ENCODE data around the gene CYP4B1.

Gene CYP4B1

GRCh38 chr1:46793126-46793525 is 5.7 kb upstream of the CYP4B1 start:
- no peak for DNase-seq (ENCODE audit: low read depth in 4 of 4, low spot score in 1 of 4)

- DNase-seq (ENCODE audit: low read depth in 4 of 4, low spot score in 1 of 4): no peak
Observed at GRCh38 chr1:46797696-46798470, 963 bp upstream of the CYP4B1 start.

DNA sequence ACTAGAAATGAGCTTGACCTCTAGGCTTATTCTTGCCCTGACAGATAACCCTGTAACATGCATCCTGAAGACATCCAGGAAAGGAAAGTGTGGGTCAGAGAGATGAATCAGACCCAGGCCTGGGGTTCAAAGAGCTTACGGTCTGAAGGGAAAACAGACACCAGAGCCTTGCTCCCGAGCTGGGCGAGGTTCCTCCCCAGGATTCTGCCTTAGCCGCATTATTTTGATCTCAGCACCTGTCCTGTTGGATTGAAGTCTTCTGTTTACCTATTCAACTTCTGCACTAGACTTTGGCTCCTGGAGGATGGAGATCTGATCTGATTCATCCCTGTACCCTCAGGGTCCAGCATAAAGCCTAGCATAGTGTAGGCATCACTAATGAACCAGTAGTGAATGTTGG is 1.9 kb downstream of the CYP4B1 start:
- no peak for DNase-seq (ENCODE audit: low read depth in 4 of 4, low spot score in 1 of 4)

- DNase-seq (ENCODE audit: low read depth in 4 of 4, low spot score in 1 of 4): no peak
Observed at GRCh38 chr1:46801323-46802055, 2.6 kb downstream of the CYP4B1 start.

GRCh38 chr1:46802081-46802480 is 3.2 kb downstream of the CYP4B1 start:
- no peak for DNase-seq (ENCODE audit: low read depth in 4 of 4, low spot score in 1 of 4)

DNA sequence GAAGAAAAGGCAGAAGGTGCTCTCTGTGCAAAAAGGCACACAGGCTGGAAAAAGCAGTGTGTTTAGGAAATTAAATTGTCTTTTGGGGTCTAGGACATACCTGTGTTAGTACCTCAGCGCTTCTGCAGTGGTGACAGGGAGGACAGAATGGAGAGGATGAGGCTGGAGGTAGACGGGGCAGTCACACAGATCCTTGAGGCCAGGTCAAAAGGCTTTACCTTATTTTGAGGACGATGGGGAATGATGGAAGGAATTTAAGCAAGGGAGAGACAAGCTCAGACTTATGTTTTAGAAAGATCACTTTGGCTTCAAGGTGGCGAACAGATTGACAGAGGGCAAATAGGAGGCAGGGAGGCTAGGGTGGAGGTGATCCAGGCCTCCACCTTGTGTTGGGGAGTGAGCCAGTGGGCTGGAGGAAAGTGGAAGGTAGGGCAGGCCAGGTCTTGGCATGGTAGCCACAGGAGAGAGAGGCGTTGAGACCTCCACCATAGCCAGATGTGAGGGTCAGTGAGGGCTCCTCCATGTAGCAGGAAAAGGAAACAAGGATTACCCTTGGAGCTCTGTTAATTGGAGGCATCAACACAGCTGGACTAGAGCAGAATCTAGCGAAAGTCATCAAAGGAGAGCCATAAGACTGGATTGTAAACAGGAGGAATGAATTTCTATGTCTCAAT is 4.2 kb downstream of the CYP4B1 start:
- DNase-seq (ENCODE audit: low read depth in 4 of 4, low spot score in 1 of 4): no peak

- no peak for DNase-seq (ENCODE audit: low read depth in 4 of 4, low spot score in 1 of 4)
Observed at GRCh38 chr1:46804027-46804889, 5.4 kb downstream of the CYP4B1 start.

DNA sequence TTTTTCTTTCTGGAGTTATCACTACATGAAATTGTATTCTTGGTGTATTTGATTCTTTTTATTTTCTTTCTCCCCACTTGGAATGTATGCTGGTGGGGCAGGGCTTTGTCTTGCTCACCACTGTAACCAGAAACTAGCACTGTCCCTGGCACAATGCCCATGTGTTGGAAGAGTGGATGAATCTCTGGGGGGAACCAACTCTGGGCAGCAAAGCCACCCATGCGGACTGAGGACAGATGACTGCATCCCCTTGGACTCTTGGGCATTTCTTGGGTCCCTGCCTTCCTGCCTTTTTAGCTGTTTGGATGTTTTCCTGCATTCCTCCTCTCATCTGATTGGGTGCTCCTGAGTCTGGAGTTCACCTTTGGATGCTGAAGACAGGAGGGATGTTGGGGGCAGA is 6.1 kb downstream of the CYP4B1 start:
- DNase-seq (ENCODE audit: low read depth in 4 of 4, low spot score in 1 of 4): no peak

DNA sequence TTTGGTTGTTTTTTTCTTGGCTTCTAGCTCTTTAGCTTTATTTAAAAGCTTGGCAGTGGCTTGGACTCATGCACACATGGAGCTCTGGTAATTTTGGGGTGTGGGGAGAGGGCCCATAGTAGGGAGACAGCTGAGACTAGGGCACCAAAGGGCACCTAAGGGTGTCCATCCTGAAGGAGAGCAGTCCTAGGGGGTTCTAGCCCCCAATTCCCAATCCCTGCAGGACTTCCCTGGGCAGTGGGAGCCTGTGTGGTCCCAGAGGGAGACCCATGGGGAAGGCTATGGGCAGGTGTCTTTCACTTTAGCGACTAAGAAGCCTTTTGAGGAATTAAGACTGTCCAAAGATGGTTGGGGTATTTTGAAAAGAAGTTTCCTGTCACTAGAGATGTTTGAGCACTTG is 6.9 kb downstream of the CYP4B1 start:
- DNase-seq (ENCODE audit: low read depth in 4 of 4, low spot score in 1 of 4): no peak

DNA sequence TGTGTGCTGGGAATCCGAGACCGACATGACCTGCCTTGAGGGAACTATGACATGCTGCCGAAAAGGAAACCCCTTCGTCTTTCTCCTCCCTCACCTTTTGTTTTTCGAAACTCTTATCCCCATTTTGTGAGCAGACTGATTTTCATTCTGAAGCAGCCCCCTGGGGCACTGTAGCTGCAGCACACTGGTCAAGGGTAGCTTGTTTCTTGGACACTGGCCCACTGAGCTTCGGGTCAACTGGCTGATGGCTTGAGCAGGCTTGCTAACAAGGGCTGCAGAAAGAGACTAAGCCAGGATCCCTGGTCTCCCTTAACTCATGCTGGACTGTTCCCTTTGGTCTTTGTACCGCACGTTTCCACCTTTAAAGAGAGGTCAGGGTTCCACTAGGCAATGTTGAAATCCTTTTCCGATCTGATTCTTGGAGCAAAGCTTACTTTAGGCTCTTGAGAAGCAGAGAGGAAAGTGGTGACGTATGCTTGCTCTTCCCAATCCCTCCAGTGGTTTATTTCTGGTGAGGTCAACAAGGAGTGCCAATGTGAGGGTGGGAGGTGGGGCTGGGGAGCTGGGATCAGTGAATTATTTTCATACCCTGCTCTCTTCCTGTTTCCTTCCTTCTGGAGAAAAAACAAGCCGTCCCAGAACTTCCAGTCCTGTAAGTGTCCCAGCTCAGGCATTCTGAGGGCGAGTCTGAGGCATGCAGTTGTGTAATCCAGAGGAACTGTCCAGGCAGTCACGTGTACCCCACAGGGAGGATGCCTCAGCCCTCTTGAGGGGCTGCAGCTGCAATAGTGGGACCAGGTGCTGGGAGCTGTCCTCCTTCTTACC is 7.6 kb downstream of the CYP4B1 start:
- no peak for DNase-seq (ENCODE audit: low read depth in 4 of 4, low spot score in 1 of 4)

DNA sequence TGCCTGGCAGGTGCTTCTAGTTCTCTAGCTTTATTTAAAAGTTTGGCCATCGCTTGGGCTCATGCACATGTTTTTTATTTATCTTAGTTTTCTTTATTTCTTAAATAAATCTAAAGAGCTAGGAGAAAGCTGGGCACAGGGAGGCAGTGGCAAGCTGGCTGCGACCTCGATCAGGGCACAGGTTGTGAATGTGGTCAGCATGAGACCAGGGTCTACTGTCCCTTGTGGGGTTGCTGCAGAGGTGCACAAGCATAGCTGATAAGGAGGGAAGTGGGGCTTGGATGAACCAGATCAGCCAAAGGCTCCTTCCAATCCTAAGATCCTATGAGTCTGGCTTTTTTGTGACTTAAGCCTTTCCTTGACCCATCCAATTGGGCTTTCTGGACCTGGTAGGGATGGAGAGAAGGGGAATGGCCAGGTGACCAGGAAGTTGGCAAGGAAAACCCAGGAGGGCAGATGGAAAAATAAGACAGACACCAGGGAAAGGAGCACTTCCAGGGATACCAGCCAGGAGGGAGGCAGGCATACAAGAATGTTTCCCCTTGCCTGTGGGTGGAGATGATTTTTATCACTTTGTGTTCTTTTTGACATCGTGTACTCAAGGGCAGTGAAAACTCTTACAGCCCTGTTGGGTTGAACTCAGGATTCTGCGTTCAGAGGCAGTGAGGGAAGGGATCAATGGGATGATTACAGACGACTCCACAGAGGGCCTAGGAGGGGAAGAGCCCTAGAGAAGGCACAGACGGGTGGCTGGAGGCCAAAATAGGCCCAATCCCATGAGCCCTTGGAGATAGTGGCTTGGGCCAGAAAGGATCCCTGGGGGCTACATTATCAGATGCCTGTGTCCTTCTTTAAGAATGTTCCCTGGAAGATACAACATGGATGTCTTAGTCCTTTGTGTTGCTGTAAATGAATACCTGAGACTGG is 8.5 kb downstream of the CYP4B1 start:
- DNase-seq (ENCODE audit: low read depth in 4 of 4, low spot score in 1 of 4): no peak

DNA sequence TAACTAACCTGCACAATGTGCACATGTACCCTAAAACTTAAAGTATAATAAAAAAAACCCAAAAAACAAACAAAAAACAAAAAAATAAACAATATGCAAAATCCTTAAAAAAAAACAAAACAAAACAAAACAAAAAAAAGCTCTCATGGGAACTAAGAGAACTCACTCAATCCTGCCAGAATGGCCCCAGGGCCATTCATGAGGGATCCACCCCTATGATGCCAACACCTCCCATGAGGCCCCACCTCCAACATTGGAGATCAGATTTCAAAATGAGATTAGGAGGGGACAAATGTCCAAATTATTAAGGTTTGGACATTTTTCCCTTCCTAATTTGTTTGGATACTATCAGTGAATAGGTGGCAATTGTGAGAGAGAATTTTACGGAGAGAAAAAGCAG is 10.2 kb downstream of the CYP4B1 start:
- DNase-seq (ENCODE audit: low read depth in 4 of 4, low spot score in 1 of 4): no peak

- DNase-seq (ENCODE audit: low read depth in 4 of 4, low spot score in 1 of 4): no peak
Observed at GRCh38 chr1:46809904-46810303, 11.1 kb downstream of the CYP4B1 start.

DNA sequence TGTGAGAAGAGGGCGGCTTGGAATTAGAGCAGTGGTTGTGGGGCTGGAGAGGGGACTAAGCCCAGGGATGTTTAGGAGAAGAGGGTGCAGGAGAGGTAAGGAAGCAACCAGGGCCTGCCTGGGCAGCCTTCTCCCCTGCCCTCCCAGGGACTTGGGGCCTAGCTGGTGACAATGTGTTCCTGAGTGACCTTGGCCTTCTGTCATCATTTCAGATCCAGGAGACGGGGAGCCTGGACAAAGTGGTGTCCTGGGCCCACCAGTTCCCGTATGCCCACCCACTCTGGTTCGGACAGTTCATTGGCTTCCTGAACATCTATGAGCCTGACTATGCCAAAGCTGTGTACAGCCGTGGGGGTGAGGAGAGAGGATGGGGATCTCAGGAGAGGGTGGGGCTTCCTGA is 11.8 kb downstream of the CYP4B1 start:
- DNase-seq (ENCODE audit: low read depth in 4 of 4, low spot score in 1 of 4): no peak

DNA sequence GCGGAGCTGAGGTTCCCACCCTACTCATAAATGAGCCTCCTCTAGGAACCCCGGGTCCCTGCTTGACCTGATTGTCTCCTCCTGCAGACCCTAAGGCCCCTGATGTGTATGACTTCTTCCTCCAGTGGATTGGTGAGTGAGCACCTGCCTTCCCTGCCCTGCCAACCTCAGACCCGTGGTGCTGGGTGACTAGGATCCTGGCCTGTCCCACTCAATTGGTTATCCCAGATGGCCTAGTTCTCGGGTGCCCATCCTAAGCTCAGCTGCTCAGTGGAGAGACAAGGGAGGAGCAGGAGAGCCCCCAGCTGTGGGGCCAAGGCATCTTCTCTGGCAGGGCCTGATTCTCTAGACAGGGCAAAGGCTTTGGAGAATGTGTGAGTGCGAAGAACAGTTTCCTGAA is 12.2 kb downstream of the CYP4B1 start:
- DNase-seq (ENCODE audit: low read depth in 4 of 4, low spot score in 1 of 4): no peak

GRCh38 chr1:46812065-46812963 is 13.5 kb downstream of the CYP4B1 start:
- no peak for DNase-seq (ENCODE audit: low read depth in 4 of 4, low spot score in 1 of 4)

- DNase-seq (ENCODE audit: low read depth in 4 of 4, low spot score in 1 of 4): no peak
Observed at GRCh38 chr1:46812996-46813857, 14.4 kb downstream of the CYP4B1 start.

All from stimulated activated CD4-positive, alpha-beta T cell treated with anti-CD3 and anti-CD28 coated beads, Interleukin-1b, Interleukin-23, amount 100 ng/mL, for 24 hours (primary cell).